ENCODE data around the gene UMPS. TPM values are rescaled to one million over a fixed set of nuclear protein-coding genes. Genes with fewer than 3 reads are reported as not detected.
"Not testable (repeated sequence)": the region's sequence is repeated elsewhere in the genome, so short reads cannot be mapped to it uniquely, and the experiment has no call there.

Gene UMPS
- total RNA-seq, 2 donors from 2014 or later, result 15.5 to 16.1 TPM

DNA sequence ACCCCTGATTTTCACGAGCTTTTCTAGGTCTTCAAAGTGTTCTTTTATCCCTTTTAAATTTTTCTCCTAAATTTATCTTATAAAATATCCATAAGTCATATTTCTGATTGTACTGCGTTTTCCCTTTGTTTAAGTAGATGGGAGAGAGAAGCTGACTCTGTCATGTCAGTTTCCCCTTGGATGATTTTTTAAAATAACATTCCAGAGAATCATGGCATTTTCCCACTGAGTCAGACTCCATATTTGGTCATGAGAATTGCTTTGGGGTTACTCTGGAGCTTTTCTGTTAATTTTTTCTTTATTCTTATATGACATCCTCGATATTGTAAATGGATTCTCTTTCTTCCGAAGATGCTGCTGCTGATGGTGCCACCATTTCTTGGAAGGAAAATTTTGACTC lies 28.6 kb upstream of the UMPS start:
- no peak for DNase-seq (ENCODE audit: low spot score)
- intact Hi-C loops (cut with DNase I), result no loop called here

DNA sequence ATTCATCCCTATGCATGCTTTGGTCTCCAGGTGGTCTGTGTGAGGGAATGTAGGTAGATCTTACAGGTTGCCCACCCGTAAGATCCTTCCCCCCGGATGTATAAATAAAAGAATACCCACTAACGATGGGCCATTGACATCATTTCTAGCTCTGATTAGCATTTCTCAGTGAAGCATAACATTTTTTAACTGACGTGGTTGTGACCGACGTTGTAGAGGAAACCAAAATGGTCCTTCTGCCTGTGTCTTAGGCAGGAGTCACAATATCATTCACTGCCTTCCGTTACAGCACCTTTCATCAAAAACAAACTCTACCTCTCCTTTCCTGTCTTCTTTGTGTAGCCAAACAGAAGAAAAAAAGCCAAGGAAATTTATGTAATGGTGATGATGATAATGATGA lies 27.3 kb upstream of the UMPS start:
- intact Hi-C loops (cut with DNase I), result no loop called here
- no peak for DNase-seq (ENCODE audit: low spot score)

GRCh38 chr3:124705552-124705951 lies 24.7 kb upstream of the UMPS start:
- intact Hi-C loops (cut with DNase I), result no loop called here
- no peak for DNase-seq (ENCODE audit: low spot score)

DNA sequence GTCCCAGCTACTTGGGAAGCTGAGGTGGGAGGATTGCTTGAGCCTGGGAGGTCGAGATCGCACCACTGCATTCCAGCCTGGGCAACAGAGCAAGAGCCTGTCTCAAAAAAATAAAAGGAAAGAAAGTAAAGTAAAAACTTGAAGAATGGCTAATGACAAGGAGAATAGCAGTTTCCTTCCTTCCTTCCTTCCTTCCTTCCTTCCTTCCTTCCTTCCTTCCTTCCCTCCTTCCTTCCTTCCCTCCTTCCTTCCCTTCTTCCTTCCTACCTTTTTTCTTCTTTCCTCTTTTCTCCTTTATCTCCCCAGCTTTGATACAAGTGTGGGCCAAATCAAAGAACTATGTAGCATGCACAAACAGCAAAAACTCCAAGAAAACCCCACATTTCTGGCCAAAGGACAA lies 23.0 kb upstream of the UMPS start:
- DNase-seq (ENCODE audit: low spot score); intact Hi-C loops (cut with DNase I): not testable (repeated sequence)

- intact Hi-C loops (cut with DNase I), result no loop called here
- no peak for DNase-seq (ENCODE audit: low spot score)
Observed at GRCh38 chr3:124707656-124708062, 22.6 kb upstream of the UMPS start.

GRCh38 chr3:124714223-124714853 lies 15.9 kb upstream of the UMPS start:
- DNase-seq (ENCODE audit: low spot score), result no peak
- intact Hi-C loops (cut with DNase I), result no loop called here

GRCh38 chr3:124722589-124722988 lies 7.7 kb upstream of the UMPS start:
- intact Hi-C loops (cut with DNase I), result no loop called here
- no peak for DNase-seq (ENCODE audit: low spot score)

DNA sequence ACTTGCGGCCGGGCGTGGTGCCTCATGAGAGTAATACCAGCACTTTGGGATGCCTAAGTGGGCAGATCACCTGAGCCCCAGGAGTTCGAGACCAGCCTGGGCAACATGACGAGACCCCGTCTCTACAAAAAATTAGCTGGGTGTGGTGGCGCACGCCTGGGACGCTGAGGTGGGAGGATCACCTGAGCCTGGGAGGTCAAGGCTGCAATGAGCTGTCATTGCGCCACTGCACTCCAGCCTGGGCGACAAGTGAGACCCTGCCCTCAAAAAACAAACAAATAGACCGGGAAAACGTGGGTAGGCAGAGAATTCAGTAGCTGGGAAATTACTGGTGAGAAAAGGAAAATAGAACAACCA lies 667 bp downstream of the UMPS start:
- no peak for DNase-seq (ENCODE audit: low spot score)
- intact Hi-C loops (cut with DNase I), result no loop called here

DNA sequence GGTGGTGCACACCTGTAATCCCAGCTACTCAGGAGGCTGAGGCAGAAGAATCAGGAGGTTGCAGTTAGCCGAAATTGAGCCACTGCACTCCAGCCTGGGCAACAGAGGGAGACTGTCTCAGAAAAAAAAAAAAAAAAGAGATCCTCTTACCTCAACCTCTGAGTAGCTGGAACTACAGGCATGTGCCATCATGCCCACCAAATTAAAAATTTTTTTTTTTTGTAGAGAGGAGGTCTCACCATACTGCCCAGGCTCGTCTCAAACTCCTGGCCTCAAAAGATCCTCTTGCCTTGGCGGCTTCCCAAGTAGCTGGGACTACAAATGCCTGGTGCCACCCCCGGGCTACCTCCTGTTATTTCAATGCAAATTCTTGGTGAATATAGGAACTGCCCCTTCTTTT lies 1.5 kb downstream of the UMPS start:
- intact Hi-C loops (cut with DNase I), result no loop called here
- no peak for DNase-seq (ENCODE audit: low spot score)

DNA sequence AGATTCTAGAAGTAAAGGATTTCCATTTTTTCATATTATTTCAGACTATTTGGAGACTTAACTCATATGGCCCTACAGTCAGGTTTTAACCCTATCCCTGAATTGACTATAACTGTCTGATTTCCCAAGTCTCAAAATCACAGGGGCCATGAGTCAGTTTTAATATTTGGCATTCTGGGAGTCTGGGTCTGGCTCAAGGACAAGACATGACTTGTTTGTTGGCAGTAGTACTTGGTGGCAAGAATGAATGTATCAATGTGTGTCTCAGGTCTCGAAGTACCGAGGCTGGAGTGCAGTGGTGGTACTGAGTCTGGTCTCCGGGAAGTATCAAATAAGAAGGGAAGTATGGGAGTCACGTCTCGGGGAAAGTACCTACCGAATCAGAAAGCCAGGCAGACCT lies 10.8 kb downstream of the UMPS start:
- intact Hi-C loops (cut with DNase I), result no loop called here
- no peak for DNase-seq (ENCODE audit: low spot score)

DNA sequence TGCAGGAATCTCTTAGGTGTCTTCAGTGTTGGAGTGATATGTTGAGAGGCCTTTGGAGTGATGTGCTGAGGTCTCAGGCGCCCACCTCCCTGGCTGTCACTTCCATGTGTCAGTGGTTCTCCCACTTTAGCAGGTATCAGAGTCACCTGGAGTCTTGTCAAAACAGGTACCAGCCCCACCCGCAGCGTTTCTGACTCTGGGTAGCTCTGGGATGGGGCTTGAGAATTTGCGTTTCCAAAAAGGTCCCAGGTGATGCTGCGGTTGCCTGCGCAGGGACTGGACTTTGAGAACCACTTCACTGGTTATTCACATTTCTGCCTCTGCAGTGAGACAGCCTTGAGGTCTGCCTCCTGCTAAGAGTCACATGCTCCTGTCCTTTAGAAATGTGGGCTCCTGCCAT lies 15.5 kb downstream of the UMPS start:
- no peak for DNase-seq (ENCODE audit: low spot score)
- intact Hi-C loops (cut with DNase I), result no loop called here

GRCh38 chr3:124747111-124747981 lies 17.1 kb downstream of the UMPS start:
- intact Hi-C loops (cut with DNase I), result no loop called here
- DNase-seq (ENCODE audit: low spot score), result no peak

DNA sequence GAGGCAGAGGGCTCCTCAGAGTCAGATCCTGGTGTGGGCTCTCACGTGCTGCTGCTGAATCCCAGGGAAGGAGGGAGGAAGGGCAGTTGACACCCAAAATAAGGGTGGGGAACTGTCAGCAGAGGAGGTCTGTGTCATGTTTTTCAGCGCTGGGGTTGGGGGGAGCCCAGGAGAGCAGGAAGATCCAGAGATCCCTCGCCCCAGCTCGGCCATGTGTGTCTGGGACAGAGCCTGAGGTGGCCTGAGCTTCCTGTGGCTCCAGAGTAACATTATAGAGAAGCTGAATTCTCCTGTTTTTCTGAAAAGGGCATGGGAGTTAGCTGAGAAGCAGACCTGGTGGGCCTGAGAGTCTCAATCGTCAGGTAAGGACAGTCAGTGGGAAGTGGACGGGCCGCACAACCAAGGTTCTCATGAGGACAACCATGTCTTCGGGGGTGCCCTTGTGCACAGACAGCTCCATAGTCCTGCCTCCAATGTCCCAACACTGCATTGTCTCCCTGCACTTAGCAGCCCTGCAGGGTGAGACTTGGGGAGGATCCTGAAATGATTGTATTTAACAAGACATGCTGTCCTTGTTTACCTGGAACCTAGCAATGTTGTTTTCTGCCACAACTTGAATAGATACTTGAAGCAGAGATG lies 18.4 kb downstream of the UMPS start:
- no peak for DNase-seq (ENCODE audit: low spot score)
- intact Hi-C loops (cut with DNase I), result no loop called here

DNA sequence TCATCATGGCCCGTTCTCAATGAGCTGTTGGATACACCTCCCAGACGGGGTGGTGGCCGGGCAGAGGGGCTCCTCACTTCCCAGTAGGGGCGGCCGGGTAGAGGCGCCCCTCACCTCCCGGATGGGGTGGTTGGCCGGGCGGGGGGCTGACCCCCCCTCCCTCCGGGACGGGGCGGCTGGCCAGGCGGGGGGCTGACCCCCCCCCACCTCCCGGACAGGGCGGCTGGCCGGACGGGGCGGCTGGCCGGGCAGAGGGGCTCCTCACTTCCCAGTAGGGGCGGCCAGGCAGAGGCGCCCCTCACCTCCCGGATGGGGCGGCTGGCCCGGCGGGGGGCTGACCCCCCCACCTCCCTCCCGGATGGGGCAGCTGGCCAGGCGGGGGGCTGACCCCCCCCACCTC lies 19.6 kb downstream of the UMPS start:
- intact Hi-C loops (cut with DNase I); DNase-seq (ENCODE audit: low spot score): not testable (repeated sequence)

DNA sequence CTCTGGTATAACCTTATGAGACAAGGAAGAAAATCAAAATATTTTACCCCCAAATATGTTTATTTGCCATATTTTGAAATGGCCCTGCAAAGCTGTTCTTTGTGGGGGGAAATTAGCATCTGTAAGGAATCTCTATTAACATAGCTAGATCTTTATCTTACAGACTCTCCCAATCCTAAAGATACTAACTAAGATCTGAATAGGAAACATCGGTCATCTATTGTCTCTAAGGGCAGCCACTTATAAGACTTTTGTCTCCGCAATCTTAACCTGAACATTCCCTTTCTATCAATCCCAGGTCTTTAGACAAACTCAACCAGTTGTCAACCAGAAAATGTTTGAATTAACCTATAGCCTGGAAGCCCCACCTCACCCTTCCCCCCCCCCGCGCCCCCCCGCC lies 21.2 kb downstream of the UMPS start:
- no peak for DNase-seq (ENCODE audit: low spot score)
- intact Hi-C loops (cut with DNase I), result no loop called here

- DNase-seq (ENCODE audit: low spot score), result no peak
- intact Hi-C loops (cut with DNase I), result no loop called here
Observed at GRCh38 chr3:124752051-124752450, 21.8 kb downstream of the UMPS start.

DNA sequence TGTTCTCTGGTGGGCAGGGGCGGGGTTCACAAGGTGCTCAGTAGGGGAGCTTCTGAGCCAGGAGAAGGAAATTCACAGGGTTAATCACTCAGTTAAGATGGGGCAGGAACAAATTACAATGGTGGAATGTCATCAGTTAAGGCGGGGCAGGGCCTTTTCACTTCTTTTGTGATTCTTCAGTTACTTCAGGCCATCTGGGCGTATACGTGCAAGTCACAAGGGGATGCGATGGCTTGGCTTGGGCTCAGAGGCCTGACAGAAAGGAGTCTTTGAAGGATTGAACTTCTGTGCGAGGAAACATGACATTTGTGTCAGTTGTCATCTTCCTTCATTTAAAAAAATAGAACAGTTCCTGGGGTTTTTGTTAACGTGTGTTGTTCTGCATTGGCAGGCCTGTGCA lies 27.7 kb downstream of the UMPS start:
- intact Hi-C loops (cut with DNase I); DNase-seq (ENCODE audit: low spot score): not testable (repeated sequence)

DNA sequence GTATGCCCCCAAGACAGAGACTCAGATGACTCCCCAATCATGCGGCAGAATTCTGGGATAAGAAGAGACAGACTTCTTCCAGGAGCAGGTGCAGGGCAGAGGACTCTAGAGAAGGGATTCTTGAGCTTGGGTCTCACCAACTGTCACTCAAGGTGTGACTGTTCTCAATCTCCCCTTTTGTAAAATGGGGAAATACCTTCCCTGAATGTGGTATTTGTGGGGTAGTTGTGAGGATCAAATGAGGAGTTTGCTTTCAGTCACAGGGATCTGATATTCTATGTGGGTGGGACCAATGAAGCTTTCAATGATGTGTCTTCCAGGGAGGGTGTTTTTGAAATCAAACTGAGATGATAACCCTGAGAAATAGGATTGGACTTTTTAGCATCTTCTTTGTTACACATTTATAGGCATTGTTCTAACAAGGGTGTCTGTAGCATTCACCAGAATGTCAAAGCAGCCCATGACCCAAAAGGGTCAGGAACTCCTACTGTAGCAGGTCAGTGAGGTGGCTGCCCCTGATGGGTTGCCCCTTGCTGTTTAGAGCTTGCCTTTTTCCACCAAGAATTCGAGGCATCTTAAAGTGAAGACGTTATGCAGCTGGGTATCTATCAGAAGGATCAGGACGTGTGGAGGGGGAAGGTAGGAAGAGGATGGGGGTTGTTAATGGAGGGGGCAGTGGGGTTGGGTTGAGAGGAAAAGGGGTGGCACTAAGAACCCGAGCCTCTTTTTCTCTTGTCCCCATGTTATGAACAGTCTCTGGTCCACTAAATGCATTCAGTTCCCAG lies 28.8 kb downstream of the UMPS start:
- no peak for DNase-seq (ENCODE audit: low spot score)
- intact Hi-C loops (cut with DNase I), result no loop called here

DNA sequence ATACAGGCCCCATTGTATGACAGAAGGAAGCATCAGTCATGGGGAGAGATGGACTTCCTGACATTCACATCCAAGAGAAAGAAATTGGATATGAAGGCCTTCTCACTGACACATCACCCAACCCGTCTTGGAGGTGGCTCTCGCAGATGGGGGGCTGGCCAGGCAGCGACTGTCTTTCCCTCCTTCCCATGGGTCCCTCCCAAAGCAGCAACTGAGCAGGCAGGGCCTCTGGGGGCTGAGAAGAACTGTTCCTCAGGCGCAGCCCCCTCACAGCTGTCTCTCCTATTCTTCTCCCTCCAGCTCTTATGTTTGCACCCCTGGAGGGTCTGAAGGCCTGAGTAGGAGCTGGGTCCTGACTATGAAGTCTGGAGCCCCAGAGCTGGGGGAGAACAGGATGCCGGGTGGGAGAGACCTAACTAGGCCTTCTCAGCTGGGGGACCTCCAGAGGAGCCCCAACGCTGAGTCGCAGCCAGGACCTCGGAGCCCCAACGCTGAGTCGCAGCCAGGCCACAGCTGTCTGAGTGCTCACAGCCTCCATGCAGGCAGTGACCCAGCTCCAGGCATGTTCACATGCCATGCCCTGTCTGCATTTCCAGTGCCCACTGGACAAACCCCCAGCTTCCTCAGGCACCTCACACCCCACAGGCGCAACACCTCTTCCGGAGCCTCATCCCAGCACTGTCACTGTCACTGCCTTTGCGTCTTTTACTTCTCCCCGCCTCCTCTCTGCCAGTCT lies 29.6 kb downstream of the UMPS start:
- no peak for DNase-seq (ENCODE audit: low spot score)
- intact Hi-C loops (cut with DNase I), result loop anchor here (2.0 to 5.0 kb wide), 2 partner anchors 141 to 142 kb away; no protein-coding TSS in a partner anchor
